GM19452 (cell line): ENCODE results near the gene FSD2.
"Not testable (repeated sequence)": the region's sequence is repeated elsewhere in the genome, so short reads cannot be mapped to it uniquely, and the experiment has no call there.

ENCODE experiments used
- ATAC-seq: cut with Tn5 transposase; IDR thresholded peaks from one replicate; pipeline ENCODE4 v1.9.1; 2021; ENCODE audit not compliant: unreplicated experiment

Gene FSD2

GRCh38 chr15:82831894-82832600, 26.2 kb upstream of the FSD2 start:
- ATAC-seq = no peak

- no peak for ATAC-seq
Observed at GRCh38 chr15:82830427-82831173, 24.7 kb upstream of the FSD2 start.

GRCh38 chr15:82829234-82829633, 23.4 kb upstream of the FSD2 start:
- no peak for ATAC-seq

- ATAC-seq = no peak
Observed at GRCh38 chr15:82828075-82828474, 22.2 kb upstream of the FSD2 start.

GRCh38 chr15:82823049-82823448, 17.2 kb upstream of the FSD2 start:
- no peak for ATAC-seq

GRCh38 chr15:82821851-82822250, 16.0 kb upstream of the FSD2 start:
- not testable (repeated sequence) for ATAC-seq

- not testable (repeated sequence) for ATAC-seq
Observed at GRCh38 chr15:82821396-82821795, 15.5 kb upstream of the FSD2 start.

GRCh38 chr15:82820128-82820527, 14.3 kb upstream of the FSD2 start:
- ATAC-seq = no peak

GRCh38 chr15:82812994-82813393, 7.1 kb upstream of the FSD2 start:
- no peak for ATAC-seq

- no peak for ATAC-seq
Observed at GRCh38 chr15:82810890-82811426, 5.1 kb upstream of the FSD2 start.

GRCh38 chr15:82810061-82810889, 4.4 kb upstream of the FSD2 start:
- ATAC-seq = peak; percentile 23

GRCh38 chr15:82809308-82810060, 3.6 kb upstream of the FSD2 start, which contains the start of gene WHAMM:
TSS of gene WHAMM (plus strand) at chr15:82809628. CDS start at chr15:82809727, 99 bp downstream.
- ATAC-seq = peak; percentile 75

GRCh38 chr15:82808634-82809041, 2.8 kb upstream of the FSD2 start:
- no peak for ATAC-seq

- no peak for ATAC-seq
Observed at GRCh38 chr15:82807920-82808633, 2.2 kb upstream of the FSD2 start.

GRCh38 chr15:82804575-82804949, 1.3 kb downstream of the FSD2 start:
- no peak for ATAC-seq

GRCh38 chr15:82803793-82804574, 1.9 kb downstream of the FSD2 start:
- ATAC-seq = no peak

- no peak for ATAC-seq
Observed at GRCh38 chr15:82802497-82802896, 3.4 kb downstream of the FSD2 start.

- ATAC-seq = no peak
Observed at GRCh38 chr15:82799183-82799841, 6.6 kb downstream of the FSD2 start.
